Keratinocyte (primary cell): Measurements from ENCODE around the gene CACNA1I. TPM values are rescaled to one million over a fixed set of nuclear protein-coding genes. Genes with fewer than 3 reads are reported as not detected.

Experiments used
- DNase-seq: peaks from one replicate; pipeline ENCODE4 v3.0.0-alpha.2; 2011; ENCODE audit warnings: low read depth, missing footprints, low spot score
- FAIRE-seq: peaks from 2 replicates; lab custom pipeline; 2011; peaks lifted over from hg19 to GRCh38; lab: Jason Lieb, UNC
- H2AFZ ChIP-seq: 2 replicates; pipeline ENCODE4 v1.6.0; 2012; ENCODE audit warnings: low read length, control low read depth, inconsistent platforms; ENCODE audit not compliant: control insufficient read depth
- H3K27ac ChIP-seq: 2 replicates; pipeline ENCODE4 v1.5.1; 2011; ENCODE audit warnings: low read length; ENCODE audit not compliant: control insufficient read depth, insufficient read depth
- H3K27me3 ChIP-seq: 3 replicates; pipeline ENCODE4 v1.6.0; 2011; ENCODE audit warnings: low read length; ENCODE audit not compliant: control insufficient read depth, insufficient read depth; ENCODE audit errors: extremely low read depth
- H3K36me3 ChIP-seq, 2 experiments: 2 replicates in 1 of 2; 3 replicates in 1 of 2; pipeline ENCODE4 v1.5.1; 2011; ENCODE audit warnings: low read length in 2 of 2, mild to moderate bottlenecking in 1 of 2; ENCODE audit not compliant: control insufficient read depth in 2 of 2, insufficient read depth in 2 of 2; ENCODE audit errors: extremely low read depth in 1 of 2
- H3K4me1 ChIP-seq: 3 replicates; pipeline ENCODE4 v1.5.1; 2011; ENCODE audit warnings: low read length; ENCODE audit not compliant: control insufficient read depth, insufficient read depth; ENCODE audit errors: extremely low read depth
- H3K4me2 ChIP-seq: 3 replicates; pipeline ENCODE4 v1.6.0; 2011; ENCODE audit warnings: low read depth, low read length; ENCODE audit not compliant: control insufficient read depth, insufficient read depth; ENCODE audit errors: extremely low read depth
- H3K4me3 ChIP-seq, 3 experiments: fragments of 200-600 bp in 1 of 3; sonication (generic) in 1 of 3; 2 replicates in 2 of 3; 3 replicates in 1 of 3; pipeline ENCODE4 v1.5.1; 2011 to 2016; ENCODE audit warnings: low read length in 3 of 3, mild to moderate bottlenecking in 3 of 3, control low read depth in 2 of 3, inconsistent platforms in 1 of 3, low read depth in 1 of 3, mixed read lengths in 1 of 3, mixed run types in 1 of 3, moderate library complexity in 1 of 3; ENCODE audit not compliant: control insufficient read depth in 2 of 3, insufficient read depth in 2 of 3; ENCODE audit errors: extremely low read depth in 1 of 3
- H3K79me2 ChIP-seq: 2 replicates; pipeline ENCODE4 v1.6.0; 2012; ENCODE audit warnings: low read length; ENCODE audit not compliant: control insufficient read depth, insufficient read depth
- H3K9ac ChIP-seq: 3 replicates; pipeline ENCODE4 v1.6.0; 2011; ENCODE audit warnings: low read length; ENCODE audit not compliant: control insufficient read depth, insufficient read depth; ENCODE audit errors: extremely low read depth
- H3K9me1 ChIP-seq: 3 replicates; pipeline ENCODE4 v1.6.0; 2011; ENCODE audit warnings: low read length; ENCODE audit not compliant: control insufficient read depth, insufficient read depth; ENCODE audit errors: extremely low read depth
- H3K9me3 ChIP-seq: 2 replicates; pipeline ENCODE4 v1.5.1; 2012; ENCODE audit warnings: low read depth, low read length; ENCODE audit not compliant: control insufficient read depth
- H4K20me1 ChIP-seq: 3 replicates; pipeline ENCODE4 v1.6.0; 2011; ENCODE audit warnings: low read length; ENCODE audit not compliant: control insufficient read depth, insufficient read depth; ENCODE audit errors: extremely low read depth
- CTCF ChIP-seq, 3 experiments: IDR thresholded peaks in 1 of 3; conservative IDR thresholded peaks in 1 of 3; optimal IDR thresholded peaks in 1 of 3; 2 replicates in 2 of 3; 3 replicates in 1 of 3; pipeline versions ENCODE3 to v1.5.1; 2011; ENCODE audit warnings: low read length in 3 of 3, mild to moderate bottlenecking in 3 of 3, moderate library complexity in 2 of 3, control low read depth in 1 of 3, inconsistent platforms in 1 of 3; ENCODE audit not compliant: insufficient read depth in 2 of 3; ENCODE audit errors: extremely low read depth in 1 of 3
- EZH2 ChIP-seq: IDR thresholded peaks from one replicate; pipeline ENCODE4 v1.6.1; 2012; ENCODE audit warnings: inconsistent platforms, mild to moderate bottlenecking, low read length, moderate library complexity
- dilution Hi-C: fragments of 300-500 bp; cut with MboI; formaldehyde crosslinking; loops from one replicate; pipeline ENCODE4 v1.7.0; 2020; ENCODE audit warnings: low sequenced_read_pairs; ENCODE audit not compliant: extremely low pct_ligation_motif_present
- polyA plus RNA-seq, 5 experiments: library from polyadenylated mRNA; depleted of rRNA in 3 of 5; stranded (reverse) in 3 of 5; stranded (forward) in 1 of 5; unstranded in 1 of 5; fragments of >200 nt; gene quantifications; 1 replicate in 1 of 5; 2 replicates in 3 of 5; 3 replicates in 1 of 5; pipeline versions ENCODE4 v1.2.1 to v1.2.3, GENCODE V29; 2011 to 2012; ENCODE audit warnings: missing spikeins in 2 of 5, low read depth in 1 of 5, low replicate concordance in 1 of 5

The CACNA1I gene
- polyA plus RNA-seq, 1 donor (not counting 4 experiments of a cell fraction or from before 2014, with no cell fraction given), result not detected

- TF ChIP-seq CTCF (optimal IDR thresholded peaks at IDR 0.05 in 1 of 3, IDR thresholded peaks at IDR 0.05 in 1 of 3, conservative IDR thresholded peaks at IDR 0.05 in 1 of 3; ENCODE audit: extremely low read depth in 1 of 3, insufficient read depth in 2 of 3, low read length in 3 of 3), result no peak
- TF ChIP-seq EZH2, result no peak
- Histone ChIP-seq H3K4me1 (peaks cover 9% of the 10 kb centered on the region), H3K79me2 (no peaks in the 10 kb centered on the region), H3K36me3 (no peaks in the 10 kb centered on the region), H3K9me1 (no peaks in the 10 kb centered on the region), H4K20me1 (no peaks in the 10 kb centered on the region), H3K27ac (no peak overlapping the region), H3K4me2 (peak overlapping the region; percentile 43), H3K4me3 (no peak overlapping the region), H3K9ac (no peak overlapping the region), H2AFZ (no peak overlapping the region), H3K9me3 (no peaks in the 10 kb centered on the region), H3K27me3 (peaks cover 17% of the 10 kb centered on the region)
- dilution Hi-C loops, result no loop called here
- no peak for DNase-seq
- FAIRE-seq, result peak; percentile 69
Measured at GRCh38 chr22:39592081-39593065, 21.8 kb downstream of the CACNA1I start.

GRCh38 chr22:39593066-39593930 lies 22.7 kb downstream of the CACNA1I start:
- dilution Hi-C loops, result no loop called here
- no peak for DNase-seq
- Histone ChIP-seq H3K27ac (no peak overlapping the region), H2AFZ (no peak overlapping the region), H4K20me1 (no peaks in the 10 kb centered on the region), H3K36me3 (no peaks in the 10 kb centered on the region), H3K4me2 (no peak overlapping the region), H3K9me1 (no peaks in the 10 kb centered on the region), H3K27me3 (peaks cover 23% of the 10 kb centered on the region), H3K4me3 (no peak overlapping the region), H3K4me1 (peaks cover 10% of the 10 kb centered on the region), H3K9me3 (no peaks in the 10 kb centered on the region), H3K79me2 (no peaks in the 10 kb centered on the region), H3K9ac (no peak overlapping the region)
- TF ChIP-seq EZH2 (no peak), CTCF (optimal IDR thresholded peaks at IDR 0.05 in 1 of 3, IDR thresholded peaks at IDR 0.05 in 1 of 3, conservative IDR thresholded peaks at IDR 0.05 in 1 of 3; ENCODE audit: extremely low read depth in 1 of 3, insufficient read depth in 2 of 3, low read length in 3 of 3) (no peak)
- FAIRE-seq, result no peak
